WI38 (cell line): ENCODE data around the gene SLC1A4.

ENCODE experiments used
- H3K4me3 ChIP-seq: 2 replicates; pipeline ENCODE4 v1.5.1; 2011; ENCODE audit warnings: low read depth, mild to moderate bottlenecking, control low read depth, low read length
- CTCF ChIP-seq: IDR thresholded peaks from 2 replicates; pipeline ENCODE4 v1.5.1; 2012; ENCODE audit warnings: low read depth, mild to moderate bottlenecking, control low read depth, low read length

Gene SLC1A4

GRCh38 chr2:64987001-64987955, 1.9 kb upstream of the SLC1A4 start:
- no peak for TF ChIP-seq CTCF
- peak overlapping the region; percentile 75 for H3K4me3 ChIP-seq

GRCh38 chr2:64987956-64988419, 1.2 kb upstream of the SLC1A4 start:
- H3K4me3 ChIP-seq: peak overlapping the region; percentile 75
- TF ChIP-seq CTCF: no peak

GRCh38 chr2:64988420-64989125, 626 bp upstream of the SLC1A4 start:
- TF ChIP-seq CTCF: peak; percentile 16; the same call in 1 of the 2 replicates
- H3K4me3 ChIP-seq: peak overlapping the region; percentile 75

GRCh38 chr2:64989982-64990614, 899 bp downstream of the SLC1A4 start:
- H3K4me3 ChIP-seq: peak overlapping the region; percentile 75
- TF ChIP-seq CTCF: no peak

- peak overlapping the region; percentile 75 for H3K4me3 ChIP-seq
- no peak for TF ChIP-seq CTCF
Observed at GRCh38 chr2:64990876-64991275, 1.7 kb downstream of the SLC1A4 start.

- no peak for TF ChIP-seq CTCF
- no peak overlapping the region for H3K4me3 ChIP-seq
Observed at GRCh38 chr2:64992218-64992617, 3.0 kb downstream of the SLC1A4 start.

GRCh38 chr2:64992990-64993389, 3.8 kb downstream of the SLC1A4 start:
- no peak overlapping the region for H3K4me3 ChIP-seq

More at GRCh38 chr2:64992990-64993389, 3.8 kb downstream of the SLC1A4 start:
- TF ChIP-seq CTCF: no peak
